GM21423 (cell line): ENCODE results near the gene FEM1A.
A peak's percentile ranks its signal among the peaks of the same experiment; 100 is the strongest.
"Not testable (repeated sequence)": the region's sequence is repeated elsewhere in the genome, so short reads cannot be mapped to it uniquely, and the experiment has no call there.

ENCODE experiments used
- ATAC-seq: cut with Tn5 transposase; IDR thresholded peaks from one replicate; pipeline ENCODE4 v1.9.1; 2021; ENCODE audit warnings: mild to moderate bottlenecking, moderate library complexity; ENCODE audit not compliant: unreplicated experiment

FEM1A gene

DNA sequence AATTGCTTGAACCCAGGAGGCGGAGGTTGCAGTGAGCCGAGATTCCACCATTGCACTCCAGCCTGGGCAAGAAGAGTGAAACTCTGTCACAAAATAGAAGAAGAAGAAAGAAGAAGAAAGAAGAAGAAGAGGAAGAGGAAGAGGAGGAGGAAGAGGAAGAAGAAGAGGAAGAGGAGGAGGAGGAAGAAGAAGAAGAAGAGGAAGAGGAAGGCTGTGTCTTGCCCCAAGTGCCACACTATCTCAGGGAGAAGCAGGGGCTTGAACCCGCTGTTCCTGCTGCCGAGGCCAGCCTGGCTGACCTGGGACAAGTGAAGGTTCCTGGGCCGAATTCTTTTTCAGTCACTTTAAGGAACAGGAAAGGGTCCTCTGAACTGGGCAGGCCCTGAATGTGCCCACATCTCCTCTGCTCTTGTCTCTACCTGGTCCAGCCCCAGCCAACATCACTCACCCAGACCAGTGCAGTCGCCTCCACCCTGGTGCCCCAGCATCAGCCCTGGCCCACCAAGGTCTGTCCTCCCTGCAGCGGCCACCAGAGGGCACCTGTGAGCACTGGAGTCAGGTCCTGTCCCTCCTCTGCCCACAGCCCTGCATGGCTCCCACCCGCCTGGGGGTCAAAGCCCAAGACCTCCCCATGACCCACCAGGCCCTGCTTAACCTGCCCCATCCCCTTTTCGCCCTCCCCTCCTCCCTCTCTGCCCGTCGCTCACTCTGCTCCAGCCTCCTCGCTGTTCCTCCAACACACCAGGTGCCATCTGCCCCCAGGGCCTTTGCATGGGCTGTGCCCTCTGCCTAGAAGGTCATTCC lies 20.0 kb downstream of the FEM1A start:
- ATAC-seq: no peak

DNA sequence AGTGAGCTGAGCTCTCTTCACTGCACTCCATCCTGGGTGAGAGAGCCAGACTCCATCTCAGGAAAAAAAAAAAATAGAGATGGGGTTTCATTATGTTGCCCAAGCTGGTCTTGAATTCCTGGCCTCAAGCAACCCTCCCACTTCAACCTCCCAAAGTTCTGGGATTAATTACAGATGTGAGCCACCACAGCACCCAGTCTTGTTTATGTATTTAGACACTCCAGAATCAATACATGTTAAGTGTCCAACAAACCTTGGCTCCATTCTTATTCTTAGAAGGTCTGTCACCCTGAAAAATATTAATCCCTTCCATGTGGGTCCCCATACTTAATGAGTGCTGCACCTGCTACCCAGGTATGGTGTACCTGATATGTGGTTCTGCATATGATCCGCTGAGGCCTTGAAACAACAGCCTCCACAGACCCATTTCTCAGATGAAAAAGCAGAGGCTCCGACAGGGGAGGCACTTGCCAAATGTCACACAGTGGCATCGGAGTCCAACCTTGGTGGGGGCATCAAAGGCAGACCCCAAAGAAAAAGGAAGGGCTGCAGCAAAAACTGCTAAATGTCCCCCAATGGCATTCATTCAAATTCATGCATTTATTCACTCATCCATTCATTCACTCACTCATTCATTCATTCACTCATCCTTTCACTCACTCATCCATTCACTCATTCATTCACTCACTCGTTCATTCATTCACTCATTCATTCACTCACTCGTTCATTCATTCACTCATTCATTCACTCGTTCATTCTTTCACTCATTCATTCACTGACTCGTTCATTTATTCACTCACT lies 23.3 kb downstream of the FEM1A start:
- ATAC-seq: no peak

DNA sequence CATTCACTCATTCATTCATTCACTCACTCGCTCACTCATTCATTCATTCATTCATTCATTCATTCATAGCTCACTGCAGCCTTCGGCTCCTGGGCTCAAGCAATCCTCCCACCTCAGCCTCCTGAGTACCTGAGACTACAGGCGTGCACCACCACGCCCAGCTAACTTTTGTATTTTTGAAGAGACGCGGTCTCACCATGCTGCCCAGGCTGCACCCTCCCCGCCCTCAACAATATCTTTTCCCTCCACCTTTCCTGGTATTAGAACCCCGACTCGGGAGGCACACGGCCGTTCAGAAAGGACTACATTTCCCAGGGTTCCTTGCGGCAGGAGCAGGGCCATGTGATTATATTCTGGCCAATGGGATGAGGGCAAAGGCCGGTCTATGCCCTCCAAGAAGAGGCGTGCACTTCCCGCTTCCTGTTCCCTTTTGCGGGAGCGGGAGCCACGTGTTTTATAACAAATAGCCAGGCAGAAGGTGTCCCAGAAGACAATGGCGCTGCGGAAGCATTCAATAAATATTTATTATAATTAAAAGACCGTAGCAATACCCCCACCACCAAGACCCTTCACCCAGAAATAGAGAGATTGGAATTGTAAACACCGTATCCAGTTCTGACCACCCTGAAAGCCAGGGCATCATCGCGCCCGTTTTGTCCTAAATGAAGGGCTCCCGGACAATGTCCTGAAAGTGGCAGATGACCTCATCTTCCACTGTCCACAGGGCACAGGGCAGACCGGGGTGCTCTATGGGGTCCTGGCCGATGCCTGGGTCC lies 24.1 kb downstream of the FEM1A start:
- no peak for ATAC-seq

DNA sequence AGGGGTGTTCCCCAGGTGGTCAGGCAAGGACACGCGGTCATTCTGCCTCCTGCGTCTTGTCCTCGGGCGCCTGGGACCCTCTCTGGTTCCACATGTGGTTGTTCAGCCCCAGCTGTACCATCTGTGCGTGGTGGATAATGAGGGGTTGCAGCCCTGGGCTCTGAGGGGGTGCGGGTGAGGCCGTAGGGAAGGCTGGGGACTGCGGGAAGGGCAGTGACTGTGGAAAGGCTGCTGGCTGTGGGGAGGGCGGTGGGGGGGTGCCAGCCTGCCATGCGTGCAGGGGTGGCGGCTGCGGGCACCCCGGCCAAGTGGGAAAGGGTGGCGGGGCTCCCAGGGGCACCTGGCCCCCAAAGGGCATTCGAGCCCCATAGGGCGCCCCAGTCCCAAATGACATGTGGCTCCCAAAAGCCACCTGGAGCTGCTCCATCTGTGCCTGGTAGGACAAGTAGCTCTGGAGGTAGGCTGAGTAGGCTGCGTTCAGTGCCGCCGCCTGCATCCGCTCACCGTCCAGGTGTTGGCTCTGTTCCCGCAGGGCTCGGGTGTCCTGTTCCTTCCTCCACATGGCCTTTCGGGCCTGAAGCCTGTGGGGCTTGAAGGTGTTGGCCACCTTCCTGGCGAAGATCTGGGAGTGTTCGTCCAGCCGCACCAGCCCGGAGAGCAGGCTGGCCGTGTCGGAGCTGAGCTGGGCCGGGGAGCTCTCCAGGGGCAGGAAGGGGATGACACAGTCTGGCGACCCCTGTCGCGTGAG lies 24.8 kb downstream of the FEM1A start:
- ATAC-seq: no peak

DNA sequence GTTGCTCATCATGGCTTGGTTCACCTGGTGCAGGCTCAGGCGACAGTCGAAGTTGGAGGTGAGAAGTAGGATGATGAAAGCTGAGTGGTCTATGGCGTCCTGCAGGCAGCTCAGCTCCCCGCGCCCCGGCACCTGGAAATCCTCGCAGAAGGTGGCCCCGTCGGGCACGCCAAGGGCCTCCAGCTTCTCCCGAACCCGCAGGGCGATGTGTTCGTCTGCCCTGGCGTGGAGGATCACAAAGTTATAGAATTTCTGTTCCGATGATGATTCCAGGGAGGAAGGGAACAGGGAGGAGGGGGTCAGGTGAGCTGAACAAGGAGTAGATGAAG lies 25.4 kb downstream of the FEM1A start:
- ATAC-seq: no peak

DNA sequence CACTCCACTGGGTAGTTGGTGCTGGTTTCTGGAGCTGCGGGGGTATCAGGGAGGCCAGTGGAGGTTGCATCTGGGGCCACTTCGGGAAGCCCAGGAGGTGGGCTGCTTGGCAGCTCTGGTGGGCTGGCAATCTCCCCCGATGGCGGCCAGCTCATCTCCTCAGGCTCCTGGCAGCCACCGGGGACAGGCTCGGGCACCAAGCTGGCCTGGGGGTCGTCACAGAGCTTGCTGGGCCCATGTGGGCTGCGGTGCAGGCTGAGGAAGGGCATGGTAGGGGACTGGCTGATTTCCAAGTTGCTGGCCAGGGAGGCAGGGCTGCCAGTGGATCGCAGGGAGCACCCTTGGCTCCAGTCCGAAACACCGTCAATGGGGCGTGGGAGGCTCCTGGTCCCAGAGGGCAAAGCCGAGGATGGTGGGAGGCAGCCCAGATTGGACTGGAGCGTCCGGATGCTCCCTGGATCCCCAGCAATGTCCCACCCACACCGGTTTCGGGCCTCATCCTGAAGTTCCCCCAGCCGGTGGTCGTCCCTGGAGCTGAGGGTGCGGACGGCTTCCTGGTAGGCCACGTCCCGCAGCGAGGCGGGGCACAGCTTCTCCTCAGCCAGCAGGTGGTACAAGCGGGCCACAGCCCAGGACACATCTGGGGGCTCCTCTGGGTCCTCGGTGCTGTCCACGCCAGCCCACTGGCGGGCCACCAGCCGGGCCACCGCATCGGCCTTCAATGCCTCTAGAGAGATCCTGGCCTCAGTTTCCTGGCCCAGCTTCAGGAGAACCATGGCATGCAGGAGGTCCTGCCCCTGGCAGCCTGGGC lies 26.1 kb downstream of the FEM1A start:
- ATAC-seq: no peak

DNA sequence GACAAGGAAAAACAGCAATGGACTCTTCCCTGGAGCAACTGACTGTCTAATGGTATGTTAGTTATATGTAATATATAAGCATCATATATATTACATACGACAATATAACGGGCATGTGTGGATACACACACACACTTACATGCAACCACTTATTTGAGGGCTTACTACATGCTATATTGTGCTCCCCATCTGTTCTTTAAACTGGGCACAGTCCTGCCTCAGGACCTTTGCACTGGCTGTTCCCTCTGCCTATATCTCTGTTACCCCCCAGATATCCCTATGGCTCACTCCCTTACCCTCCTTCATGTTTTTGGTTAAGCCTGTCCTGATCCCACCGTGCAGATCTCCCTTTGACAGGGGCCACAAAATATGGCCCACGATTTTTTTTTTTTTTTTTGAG lies 29.7 kb downstream of the FEM1A start:
- no peak for ATAC-seq

DNA sequence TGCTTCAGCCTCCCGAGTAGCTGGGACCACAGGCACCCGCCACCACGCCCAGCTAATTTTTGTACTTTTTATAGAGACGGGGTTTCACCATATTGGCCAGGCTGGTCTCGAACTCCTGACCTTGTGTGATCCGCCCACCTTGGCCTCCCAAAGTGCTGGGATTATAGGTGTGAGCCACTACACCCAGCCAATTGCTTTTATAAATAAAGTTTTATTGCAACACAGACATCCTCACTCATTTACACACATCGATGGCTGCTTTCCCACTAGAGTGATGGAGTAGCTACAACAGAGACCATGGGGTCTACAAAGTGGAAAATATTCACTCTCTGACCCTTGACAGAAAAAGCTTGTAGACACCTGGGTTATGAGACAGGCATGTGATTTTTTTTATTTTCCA lies 30.8 kb downstream of the FEM1A start:
- ATAC-seq: not testable (repeated sequence)

DNA sequence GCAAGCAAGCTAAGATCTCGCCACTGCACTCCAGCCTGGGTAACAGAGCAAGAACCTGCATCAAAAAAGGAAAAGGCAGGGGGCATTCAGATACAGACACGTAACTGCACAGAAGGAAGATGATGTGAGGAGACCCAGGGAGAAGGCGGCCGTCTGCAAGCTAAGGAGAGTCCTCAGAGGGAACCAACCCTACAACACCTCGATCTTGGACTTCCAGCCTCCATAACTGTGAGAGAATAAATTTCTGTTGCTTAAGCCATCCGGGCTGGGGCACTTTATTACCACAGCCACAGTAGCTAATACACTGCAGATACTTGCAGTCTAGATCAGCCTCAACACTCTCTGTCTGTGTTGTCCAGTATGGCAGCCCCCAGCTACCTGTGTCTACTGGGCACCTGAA lies 32.0 kb downstream of the FEM1A start:
- ATAC-seq: no peak

DNA sequence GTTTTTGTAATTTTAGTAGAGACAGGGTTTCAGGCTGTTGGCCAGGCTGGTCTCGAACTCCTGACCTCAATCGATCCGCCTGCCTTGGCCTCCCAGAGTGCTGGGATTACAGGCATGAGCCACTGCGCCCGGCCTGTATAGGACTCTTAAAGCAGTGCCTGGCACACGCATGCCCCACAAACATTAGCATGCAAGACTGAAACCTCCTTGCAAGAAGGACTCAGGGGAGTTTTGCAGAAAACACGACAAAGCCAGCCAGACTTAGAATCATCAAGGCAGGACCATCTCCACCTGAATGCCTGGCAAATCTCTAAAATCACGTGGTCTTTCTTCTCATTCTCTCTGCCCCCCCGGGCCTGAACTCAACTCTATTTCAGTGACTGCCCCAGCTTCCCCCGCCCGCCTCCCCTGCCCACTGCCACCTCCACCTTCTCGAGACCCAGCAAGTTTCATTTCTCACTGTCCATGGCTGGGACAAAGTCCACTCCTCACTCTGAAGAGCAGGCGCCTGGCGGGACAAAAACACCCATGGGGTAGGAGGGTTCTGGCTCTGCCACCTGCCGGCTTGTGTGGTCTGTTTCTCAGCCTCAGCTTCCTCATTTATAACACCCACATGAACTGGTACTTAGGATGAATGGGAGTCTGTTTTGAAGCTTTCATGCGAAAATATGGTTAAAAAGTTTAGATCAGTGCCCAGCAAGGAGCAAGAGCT lies 37.6 kb downstream of the FEM1A start:
- ATAC-seq: no peak

DNA sequence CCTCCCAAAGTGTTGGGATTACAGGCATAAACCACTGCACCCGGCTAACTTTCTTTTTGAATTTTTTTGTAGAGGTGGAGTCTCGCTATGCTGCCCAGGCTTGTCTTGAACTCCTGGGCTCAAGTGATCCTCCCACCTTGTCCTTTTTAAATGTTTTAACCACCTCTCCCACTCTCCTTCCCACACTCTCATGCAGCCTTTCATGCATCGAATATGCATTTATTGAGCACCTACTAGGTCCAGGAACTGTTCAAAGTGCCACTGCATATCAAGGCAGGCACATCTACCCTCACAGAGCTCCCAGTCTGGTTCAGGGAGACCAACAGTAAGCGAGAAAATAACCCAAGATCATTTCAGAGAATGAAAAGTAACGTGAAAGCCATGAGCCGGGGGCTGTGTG lies 38.8 kb downstream of the FEM1A start:
- ATAC-seq: no peak

DNA sequence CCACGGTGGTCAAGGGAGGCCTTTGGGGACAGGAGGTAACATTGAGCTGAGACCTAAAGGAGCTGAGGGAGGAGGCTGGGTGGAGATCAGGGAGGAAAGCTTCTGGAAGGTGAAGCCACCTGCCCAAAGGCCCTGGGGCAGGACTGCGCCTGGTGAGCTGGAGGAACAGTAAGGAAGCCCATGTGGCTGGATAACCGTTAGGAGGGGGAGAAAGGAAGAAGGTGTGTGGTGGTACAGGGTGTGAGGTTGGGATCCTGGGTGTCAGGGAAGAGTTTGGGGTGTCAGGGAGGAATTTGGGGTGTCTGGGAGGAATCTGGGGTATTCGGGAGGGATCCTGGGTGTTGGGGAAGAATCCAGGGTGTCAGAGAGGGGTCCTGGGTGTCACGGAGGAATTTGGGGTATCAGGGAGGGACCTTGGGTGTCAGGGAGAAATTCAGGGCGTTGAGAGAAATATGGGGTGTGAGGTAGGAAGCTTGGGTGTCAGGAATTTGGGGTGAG lies 39.3 kb downstream of the FEM1A start:
- no peak for ATAC-seq

DNA sequence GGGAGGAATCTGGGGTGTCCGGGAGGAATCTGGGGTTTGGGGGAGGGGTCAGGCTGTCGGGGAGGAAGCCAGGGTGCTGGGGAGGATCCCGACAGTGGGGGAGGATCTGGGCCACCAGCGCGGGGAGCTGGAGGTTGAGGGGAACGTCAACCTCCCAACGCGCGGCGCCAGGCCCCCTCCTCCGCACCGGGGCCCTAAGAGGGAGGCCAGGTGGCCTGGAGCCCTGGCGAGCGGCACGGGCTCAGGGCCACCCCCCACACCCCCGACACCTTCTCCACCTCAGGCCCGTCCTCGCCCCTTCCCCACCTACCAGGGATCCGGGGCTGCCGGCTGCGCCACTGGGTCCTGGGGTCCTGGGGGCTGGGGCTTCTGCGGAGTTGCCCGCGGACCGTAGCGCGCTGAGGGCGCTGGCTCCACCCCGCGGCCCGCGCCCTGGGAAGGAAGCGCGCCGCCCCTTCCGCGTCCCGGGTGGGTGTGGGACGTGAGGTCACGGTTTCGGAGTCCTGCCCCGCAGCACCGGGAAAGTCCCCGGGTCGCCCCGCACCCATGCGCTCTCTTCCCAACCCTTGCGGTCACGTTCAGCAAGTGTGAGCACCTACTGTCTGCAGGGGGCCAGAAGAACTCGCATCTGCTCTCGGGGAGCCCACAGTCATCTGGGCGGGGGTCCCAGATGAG lies 39.9 kb downstream of the FEM1A start, which contains the start of gene TICAM1:
TSS of gene TICAM1 (minus strand) at position 409 of the 675 bp plus-strand sequence. CDS start 13,335 bp downstream, outside the sequence.
- ATAC-seq: peak; percentile 68

DNA sequence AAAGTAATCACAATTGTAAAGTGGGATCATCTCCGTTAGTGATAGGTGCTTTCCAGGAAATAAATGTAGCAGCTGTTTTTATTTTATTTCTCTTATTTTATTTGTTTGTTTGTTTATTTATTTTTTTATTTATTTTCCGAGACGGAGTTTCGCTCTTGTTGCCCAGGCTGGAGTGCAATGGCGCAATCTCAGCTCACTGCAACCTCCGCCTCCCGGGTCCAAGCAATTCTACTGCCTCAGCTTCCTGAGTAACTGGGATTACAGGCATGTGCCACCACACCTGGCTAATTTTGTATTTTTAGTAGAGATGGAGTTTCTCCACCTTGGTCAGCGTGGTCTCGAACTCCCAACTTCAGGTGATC lies 40.4 kb downstream of the FEM1A start:
- not testable (repeated sequence) for ATAC-seq

DNA sequence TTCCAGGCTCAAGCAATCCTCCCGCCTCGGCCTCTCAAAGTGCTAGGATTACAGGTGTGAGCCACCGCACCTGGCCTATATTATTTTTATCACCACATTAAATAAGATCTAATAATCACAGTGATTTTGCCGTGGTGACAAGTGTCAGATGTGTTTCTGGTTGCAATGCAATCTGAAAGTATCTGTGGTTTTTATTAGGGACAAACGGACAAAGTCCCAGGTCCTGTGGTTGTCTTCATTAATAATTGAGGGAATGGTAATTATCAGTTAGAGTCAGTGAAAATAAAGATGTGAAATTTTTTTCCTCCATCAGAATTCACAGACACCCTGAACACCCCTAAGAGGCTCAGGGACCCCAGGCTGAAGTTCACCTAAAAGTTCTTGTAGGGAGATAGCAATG lies 41.2 kb downstream of the FEM1A start:
- no peak for ATAC-seq

DNA sequence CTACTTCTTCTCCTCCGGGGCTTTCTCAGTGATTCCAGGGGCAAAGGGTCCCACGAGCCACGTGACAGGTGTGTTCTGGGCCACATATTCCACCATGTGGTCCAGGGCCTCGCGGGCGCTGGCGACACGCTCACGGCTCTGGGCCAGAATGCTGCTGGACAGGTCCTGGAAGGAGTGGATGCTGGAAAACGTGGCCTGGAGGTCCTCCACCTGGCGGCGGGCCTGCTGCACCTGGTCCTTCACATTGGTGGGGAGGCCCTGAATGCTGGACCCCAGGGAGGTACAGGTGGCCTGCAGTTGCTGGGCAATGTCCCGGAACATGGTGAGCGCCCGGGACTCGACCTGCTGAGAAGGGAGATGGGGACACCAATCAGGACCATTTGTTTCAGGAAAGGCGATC lies 47.7 kb downstream of the FEM1A start:
- ATAC-seq: no peak

DNA sequence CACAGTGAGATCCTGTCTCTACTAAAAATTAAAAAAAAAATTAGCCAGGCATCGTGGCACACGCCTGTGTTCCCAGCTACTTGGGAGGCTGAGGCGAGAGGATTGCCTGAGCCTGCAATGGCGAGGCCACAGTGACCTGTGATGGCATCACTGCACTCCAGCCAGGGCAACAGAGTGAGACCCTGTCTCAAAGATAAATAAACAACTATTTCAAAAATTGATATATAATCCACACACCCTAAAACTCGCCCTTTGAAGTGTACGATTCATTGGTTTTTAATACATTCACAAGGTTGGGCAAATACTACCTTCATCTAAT lies 52.1 kb downstream of the FEM1A start:
- ATAC-seq: no peak

DNA sequence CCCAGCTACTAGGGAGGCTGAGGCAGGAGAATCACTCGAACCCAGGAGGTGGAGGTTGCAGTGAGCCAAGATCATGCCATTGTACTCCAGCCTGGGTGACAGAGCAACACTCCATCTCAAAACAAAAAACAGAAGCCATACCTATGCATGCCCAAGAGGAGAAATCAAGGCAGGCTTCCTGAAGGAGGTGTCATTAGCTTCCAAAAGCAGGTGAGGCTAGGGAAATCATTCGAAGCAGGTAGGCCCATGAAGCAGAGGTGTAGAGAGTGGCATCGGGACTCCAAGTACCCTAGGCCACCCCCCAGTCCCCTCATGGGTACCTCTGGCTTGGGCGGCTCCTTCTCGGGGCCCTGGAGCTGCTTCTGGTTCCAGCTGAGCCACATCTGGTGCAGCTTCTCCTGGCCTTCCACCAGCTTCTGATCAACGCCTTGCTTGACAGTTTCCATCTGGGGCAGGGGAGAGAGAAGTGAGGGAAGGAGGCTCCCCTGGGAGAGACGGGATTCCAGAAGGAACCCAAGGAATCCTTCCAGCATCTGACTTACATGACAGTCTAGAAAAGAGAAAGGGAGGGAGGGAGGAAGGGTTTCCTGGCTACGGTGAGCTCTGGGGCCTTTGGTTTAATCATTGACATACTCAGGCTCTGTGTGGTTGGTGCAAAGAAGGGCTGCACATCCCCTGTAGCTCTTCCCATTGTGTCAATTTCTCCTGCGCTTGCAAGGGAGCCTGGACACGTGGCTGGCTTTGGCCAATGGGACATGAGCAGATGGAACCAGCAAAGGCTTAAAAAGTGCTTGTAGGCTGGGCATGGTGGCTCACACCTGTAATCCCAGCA lies 53.0 kb downstream of the FEM1A start:
- no peak for ATAC-seq
